Fibroblast of lung (primary cell): ENCODE measurements around the gene AZU1. TPM values are rescaled to one million over a fixed set of nuclear protein-coding genes. Genes with fewer than 3 reads are reported as not detected.
A peak's percentile ranks its signal among the peaks of the same experiment; 100 is the strongest.

Experiments used
- DNase-seq, 2 donors: peaks; one replicate each; pipeline versions ENCODE4 v3.0.0 to v3.0.0-alpha.2; 2010; ENCODE audit warnings: low read depth in 2 of 2
- H2AFZ ChIP-seq: 2 replicates; pipeline ENCODE4 v1.5.1; 2012; ENCODE audit warnings: low read length, control low read depth, inconsistent platforms
- H3K27ac ChIP-seq: 2 replicates; pipeline ENCODE4 v1.5.1; 2011; ENCODE audit warnings: low read length, control low read depth; ENCODE audit not compliant: insufficient read depth
- H3K27me3 ChIP-seq: 2 replicates; pipeline ENCODE4 v1.5.1; 2011; ENCODE audit warnings: mild to moderate bottlenecking, low read length; ENCODE audit not compliant: control insufficient read depth, insufficient read depth
- H3K36me3 ChIP-seq: 2 replicates; pipeline ENCODE4 v1.5.1; 2011; ENCODE audit warnings: low read length; ENCODE audit not compliant: control insufficient read depth, insufficient read depth
- H3K4me1 ChIP-seq: 2 replicates; pipeline ENCODE4 v1.5.1; 2011; ENCODE audit warnings: low read length; ENCODE audit not compliant: control insufficient read depth, insufficient read depth; ENCODE audit errors: extremely low read depth
- H3K4me2 ChIP-seq: 2 replicates; pipeline ENCODE4 v1.5.1; 2011; ENCODE audit warnings: low read length, control low read depth; ENCODE audit not compliant: insufficient read depth; ENCODE audit errors: extremely low read depth
- H3K4me3 ChIP-seq, 4 experiments: fragments of 200-600 bp in 1 of 4; sonication (generic) in 1 of 4; replicated peaks in 1 of 4; 2 replicates each; pipeline ENCODE4 v1.5.1; 2011 to 2016; ENCODE audit warnings: low read length in 4 of 4, low read depth in 3 of 4, mild to moderate bottlenecking in 3 of 4, control low read depth in 2 of 4, inconsistent platforms in 1 of 4, mixed read lengths in 1 of 4; ENCODE audit not compliant: insufficient read depth in 1 of 4; ENCODE audit errors: control extremely low read depth in 1 of 4
- H3K79me2 ChIP-seq: 2 replicates; pipeline ENCODE4 v1.5.1; 2012; ENCODE audit warnings: mild to moderate bottlenecking, low read length, inconsistent platforms; ENCODE audit not compliant: control insufficient read depth, insufficient read depth
- H3K9ac ChIP-seq: 2 replicates; pipeline ENCODE4 v1.5.1; 2011; ENCODE audit warnings: mild to moderate bottlenecking, low read length, control low read depth; ENCODE audit not compliant: insufficient read depth
- H3K9me3 ChIP-seq: 2 replicates; pipeline ENCODE4 v1.5.1; 2012; ENCODE audit warnings: low read depth, low read length; ENCODE audit not compliant: control insufficient read depth, insufficient read depth
- H4K20me1 ChIP-seq: 2 replicates; pipeline ENCODE4 v1.5.1; 2011; ENCODE audit warnings: low read length; ENCODE audit not compliant: control insufficient read depth, insufficient read depth; ENCODE audit errors: extremely low read depth
- CTCF ChIP-seq, 2 donors: IDR thresholded peaks in 1 of 2; conservative IDR thresholded peaks in 1 of 2; 1 replicate in 1 of 2; 2 replicates in 1 of 2; pipeline ENCODE4 v1.5.1; 2011 to 2012; ENCODE audit warnings: low read length in 2 of 2, control low read depth in 1 of 2, inconsistent platforms in 1 of 2, low read depth in 1 of 2, mild to moderate bottlenecking in 1 of 2
- EZH2 ChIP-seq: IDR thresholded peaks from 2 replicates; pipeline ENCODE4 v1.5.1; 2012; ENCODE audit warnings: low read length, control low read depth, mild to moderate bottlenecking; ENCODE audit errors: missing control alignments
- polyA plus RNA-seq, 2 donors: library from polyadenylated mRNA; depleted of rRNA in 1 of 2; stranded (reverse) in 1 of 2; unstranded in 1 of 2; fragments of >200 nt; gene quantifications; 2 replicates each; pipeline ENCODE4 v1.2.1, GENCODE V29; 2011 to 2012; ENCODE audit warnings: missing spikeins in 1 of 2
- total RNA-seq: library from RNA; depleted of rRNA; stranded (reverse); fragments of >200 nt; gene quantifications from 2 replicates; pipeline ENCODE4 v1.2.1, GENCODE V29; 2014

AZU1 gene
- total and polyA plus RNA-seq, 2 donors (not counting 1 experiment from before 2014, with no cell fraction given): 0.17 TPM; not detected in 1

- H3K27me3 ChIP-seq: no peaks in the 10 kb centered on the region
- peak overlapping the region; percentile 86 for H3K27ac ChIP-seq
- H3K79me2 ChIP-seq: peaks cover 49% of the 10 kb centered on the region
- peaks cover 14% of the 10 kb centered on the region for H3K36me3 ChIP-seq
- H3K4me1 ChIP-seq: peaks cover 24% of the 10 kb centered on the region
- peak overlapping the region; percentile 79 for H3K9ac ChIP-seq
- TF ChIP-seq CTCF (conservative IDR thresholded peaks at IDR 0.05 in 1 of 2, IDR thresholded peaks at IDR 0.05 in 1 of 2; ENCODE audit: low read depth in 1 of 2, low read length in 2 of 2): no peak
- TF ChIP-seq EZH2: no peak
- H3K4me3 ChIP-seq: peak overlapping the region; percentile 71 to 96 (median 88)
- H3K9me3 ChIP-seq: no peaks in the 10 kb centered on the region
- peak; percentile 85 to 90 for DNase-seq
- H2AFZ ChIP-seq: no peak overlapping the region
- peak overlapping the region; percentile 90 for H3K4me2 ChIP-seq
- H4K20me1 ChIP-seq: peaks cover 11% of the 10 kb centered on the region
These were observed 29.9 kb upstream of the AZU1 start for GRCh38 chr19:797528-798414.

GRCh38 chr19:798415-799075 is 29.1 kb upstream of the AZU1 start:
- Histone ChIP-seq H4K20me1 (peaks cover 11% of the 10 kb centered on the region), H3K4me2 (peak overlapping the region; percentile 90)

More at GRCh38 chr19:798415-799075, 29.1 kb upstream of the AZU1 start:
- Histone ChIP-seq H3K27me3 (no peaks in the 10 kb centered on the region), H3K27ac (peak overlapping the region; percentile 86), H3K9ac (peak overlapping the region; percentile 79), H3K36me3 (peaks cover 21% of the 10 kb centered on the region), H3K4me3 (peak overlapping the region; percentile 71 to 96 (median 88)), H3K9me3 (no peaks in the 10 kb centered on the region), H3K79me2 (peaks cover 57% of the 10 kb centered on the region), H3K4me1 (peaks cover 29% of the 10 kb centered on the region), H2AFZ (no peak overlapping the region)
- TF ChIP-seq CTCF (conservative IDR thresholded peaks at IDR 0.05 in 1 of 2, IDR thresholded peaks at IDR 0.05 in 1 of 2; ENCODE audit: low read depth in 1 of 2, low read length in 2 of 2): no peak
- TF ChIP-seq EZH2: no peak
- DNase-seq: no peak
